Neuron (in vitro differentiated cells): Measurements from ENCODE around the gene APLF.
"Not testable (repeated sequence)": the region's sequence is repeated elsewhere in the genome, so short reads cannot be mapped to it uniquely, and the experiment has no call there.

Experiments used
- H2AFZ ChIP-seq: one replicate; pipeline ENCODE4 v1.6.1; 2013; ENCODE audit warnings: low read depth, mild to moderate bottlenecking, inconsistent platforms, low read length, moderate library complexity
- H3K27me3 ChIP-seq: one replicate; pipeline ENCODE4 v1.6.1; 2013; ENCODE audit warnings: low read length; ENCODE audit not compliant: insufficient read depth
- H3K36me3 ChIP-seq: one replicate; pipeline ENCODE4 v1.6.1; 2013; ENCODE audit warnings: low read length; ENCODE audit not compliant: insufficient read depth
- H3K4me1 ChIP-seq: one replicate; pipeline ENCODE4 v1.6.1; 2013; ENCODE audit warnings: low read length; ENCODE audit not compliant: insufficient read depth
- H3K4me3 ChIP-seq: 2 replicates; pipeline ENCODE4 v1.5.1; 2013; ENCODE audit warnings: mild to moderate bottlenecking, low read length, moderate library complexity
- H3K9me3 ChIP-seq: one replicate; pipeline ENCODE4 v1.6.1; 2013; ENCODE audit warnings: low read length

The APLF gene

GRCh38 chr2:68537011-68537410 lies 69.6 kb downstream of the APLF start:
- no peaks in the 10 kb centered on the region for H3K4me1 ChIP-seq

GRCh38 chr2:68537809-68538208 lies 70.4 kb downstream of the APLF start:
- no peaks in the 10 kb centered on the region for H3K36me3 ChIP-seq
- H3K27me3 ChIP-seq, result no peaks in the 10 kb centered on the region
- no peaks in the 10 kb centered on the region for H3K4me1 ChIP-seq
- no peaks in the 10 kb centered on the region for H3K9me3 ChIP-seq
- no peak overlapping the region for H3K4me3 ChIP-seq
- no peak overlapping the region for H2AFZ ChIP-seq

More at GRCh38 chr2:68537011-68537410, 69.6 kb downstream of the APLF start:
- Histone ChIP-seq H3K9me3 (no peaks in the 10 kb centered on the region), H3K27me3 (no peaks in the 10 kb centered on the region), H3K36me3 (no peaks in the 10 kb centered on the region), H2AFZ (no peak overlapping the region), H3K4me3 (no peak overlapping the region)

GRCh38 chr2:68544811-68545210 lies 77.4 kb downstream of the APLF start:
- H2AFZ ChIP-seq, result no peak overlapping the region
- no peaks in the 10 kb centered on the region for H3K4me1 ChIP-seq
- no peak overlapping the region for H3K4me3 ChIP-seq
- H3K9me3 ChIP-seq, result no peaks in the 10 kb centered on the region
- H3K36me3 ChIP-seq, result no peaks in the 10 kb centered on the region
- H3K27me3 ChIP-seq, result no peaks in the 10 kb centered on the region

GRCh38 chr2:68548396-68548795 lies 81.0 kb downstream of the APLF start:
- H2AFZ ChIP-seq, result no peak overlapping the region
- no peaks in the 10 kb centered on the region for H3K9me3 ChIP-seq
- H3K4me3 ChIP-seq, result no peak overlapping the region
- no peaks in the 10 kb centered on the region for H3K4me1 ChIP-seq
- no peaks in the 10 kb centered on the region for H3K36me3 ChIP-seq
- H3K27me3 ChIP-seq, result no peaks in the 10 kb centered on the region

GRCh38 chr2:68553098-68553497 lies 85.7 kb downstream of the APLF start:
- no peak overlapping the region for H3K4me3 ChIP-seq
- H3K27me3 ChIP-seq, result no peaks in the 10 kb centered on the region
- no peaks in the 10 kb centered on the region for H3K9me3 ChIP-seq
- H3K4me1 ChIP-seq, result no peaks in the 10 kb centered on the region
- no peak overlapping the region for H2AFZ ChIP-seq
- no peaks in the 10 kb centered on the region for H3K36me3 ChIP-seq

- H3K27me3 ChIP-seq, H3K36me3 ChIP-seq, H3K4me1 ChIP-seq, H2AFZ ChIP-seq, H3K4me3 ChIP-seq, H3K9me3 ChIP-seq: not testable (repeated sequence)
Measured at GRCh38 chr2:68555425-68556206, 88.2 kb downstream of the APLF start.

- no peaks in the 10 kb centered on the region for H3K36me3 ChIP-seq
- no peaks in the 10 kb centered on the region for H3K4me1 ChIP-seq
- no peak overlapping the region for H2AFZ ChIP-seq
- H3K4me3 ChIP-seq, result no peak overlapping the region
- no peaks in the 10 kb centered on the region for H3K9me3 ChIP-seq
- H3K27me3 ChIP-seq, result no peaks in the 10 kb centered on the region
Measured at GRCh38 chr2:68556381-68556780, 89.0 kb downstream of the APLF start.

GRCh38 chr2:68558576-68558975 lies 91.2 kb downstream of the APLF start:
- H3K27me3 ChIP-seq, result no peaks in the 10 kb centered on the region
- no peak overlapping the region for H2AFZ ChIP-seq
- H3K36me3 ChIP-seq, result no peaks in the 10 kb centered on the region
- no peaks in the 10 kb centered on the region for H3K4me1 ChIP-seq
- H3K9me3 ChIP-seq, result no peaks in the 10 kb centered on the region
- H3K4me3 ChIP-seq, result no peak overlapping the region

GRCh38 chr2:68559692-68560091 lies 92.3 kb downstream of the APLF start:
- no peaks in the 10 kb centered on the region for H3K36me3 ChIP-seq
- no peaks in the 10 kb centered on the region for H3K27me3 ChIP-seq
- H2AFZ ChIP-seq, result no peak overlapping the region
- no peak overlapping the region for H3K4me3 ChIP-seq
- no peaks in the 10 kb centered on the region for H3K4me1 ChIP-seq
- H3K9me3 ChIP-seq, result no peaks in the 10 kb centered on the region

GRCh38 chr2:68560545-68560944 lies 93.2 kb downstream of the APLF start:
- Histone ChIP-seq H3K4me3 (no peak overlapping the region), H3K4me1 (no peaks in the 10 kb centered on the region), H3K27me3 (no peaks in the 10 kb centered on the region), H2AFZ (no peak overlapping the region), H3K36me3 (no peaks in the 10 kb centered on the region), H3K9me3 (no peaks in the 10 kb centered on the region)

- no peak overlapping the region for H2AFZ ChIP-seq
- H3K4me1 ChIP-seq, result no peaks in the 10 kb centered on the region
- no peaks in the 10 kb centered on the region for H3K36me3 ChIP-seq
- no peak overlapping the region for H3K4me3 ChIP-seq
- H3K9me3 ChIP-seq, result no peaks in the 10 kb centered on the region
- no peaks in the 10 kb centered on the region for H3K27me3 ChIP-seq
Measured at GRCh38 chr2:68561372-68561771, 94.0 kb downstream of the APLF start.

GRCh38 chr2:68562934-68563333 lies 95.5 kb downstream of the APLF start:
- Histone ChIP-seq H3K27me3 (no peaks in the 10 kb centered on the region), H3K4me3 (no peak overlapping the region), H3K4me1 (no peaks in the 10 kb centered on the region), H3K9me3 (no peaks in the 10 kb centered on the region), H3K36me3 (no peaks in the 10 kb centered on the region), H2AFZ (no peak overlapping the region)

- no peak overlapping the region for H3K4me3 ChIP-seq
- no peaks in the 10 kb centered on the region for H3K27me3 ChIP-seq
- no peak overlapping the region for H2AFZ ChIP-seq
- H3K36me3 ChIP-seq, result no peaks in the 10 kb centered on the region
- no peaks in the 10 kb centered on the region for H3K9me3 ChIP-seq
- H3K4me1 ChIP-seq, result no peaks in the 10 kb centered on the region
Measured at GRCh38 chr2:68564426-68564825, 97.0 kb downstream of the APLF start.

GRCh38 chr2:68565273-68565672 lies 97.9 kb downstream of the APLF start:
- Histone ChIP-seq H3K36me3 (no peaks in the 10 kb centered on the region), H3K9me3 (no peaks in the 10 kb centered on the region), H3K4me1 (no peaks in the 10 kb centered on the region), H3K4me3 (no peak overlapping the region), H3K27me3 (no peaks in the 10 kb centered on the region), H2AFZ (no peak overlapping the region)
